ENCODE results near the gene CHAF1A. TPM values are rescaled to one million over a fixed set of nuclear protein-coding genes. Genes with fewer than 3 reads are reported as not detected.
A peak's percentile ranks its signal among the peaks of the same experiment; 100 is the strongest.

The CHAF1A gene
- total RNA-seq, 1 donor from 2014 or later, result 6.8 TPM

- H3K36me3 ChIP-seq (ENCODE audit: control insufficient read depth, insufficient read depth, low read length), result no peaks in the 10 kb centered on the region
- no peaks in the 10 kb centered on the region for H3K27me3 ChIP-seq (ENCODE audit: control insufficient read depth, insufficient read depth, low read length)
- DNase-seq (ENCODE audit: low read depth), result no peak
- H3K4me3 ChIP-seq (ENCODE audit: low read depth, low read length), result no peak overlapping the region
- no peak for TF ChIP-seq CTCF (IDR thresholded peaks at IDR 0.05; ENCODE audit: insufficient read depth, low read length, poor library complexity, severe bottlenecking)
These were observed 25.8 kb upstream of the CHAF1A start for GRCh38 chr19:4376671-4376990.

- H3K4me3 ChIP-seq (ENCODE audit: low read depth, low read length), result no peak overlapping the region
- no peak for DNase-seq (ENCODE audit: low read depth)
- no peaks in the 10 kb centered on the region for H3K27me3 ChIP-seq (ENCODE audit: control insufficient read depth, insufficient read depth, low read length)
- H3K36me3 ChIP-seq (ENCODE audit: control insufficient read depth, insufficient read depth, low read length), result no peaks in the 10 kb centered on the region
- no peak for TF ChIP-seq CTCF (IDR thresholded peaks at IDR 0.05; ENCODE audit: insufficient read depth, low read length, poor library complexity, severe bottlenecking)
These were observed 25.3 kb upstream of the CHAF1A start for GRCh38 chr19:4376991-4377781.

- no peak for TF ChIP-seq CTCF (IDR thresholded peaks at IDR 0.05; ENCODE audit: insufficient read depth, low read length, poor library complexity, severe bottlenecking)
- H3K27me3 ChIP-seq (ENCODE audit: control insufficient read depth, insufficient read depth, low read length), result no peaks in the 10 kb centered on the region
- DNase-seq (ENCODE audit: low read depth), result no peak
- H3K4me3 ChIP-seq (ENCODE audit: low read depth, low read length), result no peak overlapping the region
- H3K36me3 ChIP-seq (ENCODE audit: control insufficient read depth, insufficient read depth, low read length), result no peaks in the 10 kb centered on the region
These were observed 23.6 kb upstream of the CHAF1A start for GRCh38 chr19:4378886-4379285.

- no peaks in the 10 kb centered on the region for H3K27me3 ChIP-seq (ENCODE audit: control insufficient read depth, insufficient read depth, low read length)
- no peak for TF ChIP-seq CTCF (IDR thresholded peaks at IDR 0.05; ENCODE audit: insufficient read depth, low read length, poor library complexity, severe bottlenecking)
- H3K36me3 ChIP-seq (ENCODE audit: control insufficient read depth, insufficient read depth, low read length), result no peaks in the 10 kb centered on the region
- H3K4me3 ChIP-seq (ENCODE audit: low read depth, low read length), result no peak overlapping the region
- peak; percentile 94 for DNase-seq (ENCODE audit: low read depth)
These were observed 22.8 kb upstream of the CHAF1A start for GRCh38 chr19:4379383-4380253.

- no peaks in the 10 kb centered on the region for H3K27me3 ChIP-seq (ENCODE audit: control insufficient read depth, insufficient read depth, low read length)
- no peak for TF ChIP-seq CTCF (IDR thresholded peaks at IDR 0.05; ENCODE audit: insufficient read depth, low read length, poor library complexity, severe bottlenecking)
- DNase-seq (ENCODE audit: low read depth), result no peak
- H3K4me3 ChIP-seq (ENCODE audit: low read depth, low read length), result no peak overlapping the region
- no peaks in the 10 kb centered on the region for H3K36me3 ChIP-seq (ENCODE audit: control insufficient read depth, insufficient read depth, low read length)
These were observed 22.1 kb upstream of the CHAF1A start for GRCh38 chr19:4380254-4380727.

Measured in kidney epithelial cell (primary cell).